Measurements from ENCODE around the gene LDB2.

DNA sequence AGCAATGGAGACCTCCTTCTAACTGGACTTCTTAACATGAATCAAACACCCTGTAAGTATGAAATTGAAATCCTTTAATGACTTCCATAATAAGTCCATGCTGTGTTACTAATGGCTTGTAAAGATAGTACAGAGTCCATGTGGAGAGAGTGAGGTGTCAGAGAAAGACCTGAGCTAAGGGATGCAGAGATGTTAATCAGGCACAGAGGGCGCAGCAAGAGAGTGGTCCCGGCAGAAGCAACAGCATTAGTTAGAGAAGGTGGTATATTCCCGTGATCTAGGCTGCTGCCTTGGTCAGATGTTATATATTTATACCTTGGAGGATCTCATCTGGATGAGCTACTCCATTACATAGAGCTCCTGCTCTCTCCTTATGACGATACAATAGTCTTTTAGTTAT lies 295.3 kb downstream of the LDB2 start:
- TF ChIP-seq, protein P1, sequence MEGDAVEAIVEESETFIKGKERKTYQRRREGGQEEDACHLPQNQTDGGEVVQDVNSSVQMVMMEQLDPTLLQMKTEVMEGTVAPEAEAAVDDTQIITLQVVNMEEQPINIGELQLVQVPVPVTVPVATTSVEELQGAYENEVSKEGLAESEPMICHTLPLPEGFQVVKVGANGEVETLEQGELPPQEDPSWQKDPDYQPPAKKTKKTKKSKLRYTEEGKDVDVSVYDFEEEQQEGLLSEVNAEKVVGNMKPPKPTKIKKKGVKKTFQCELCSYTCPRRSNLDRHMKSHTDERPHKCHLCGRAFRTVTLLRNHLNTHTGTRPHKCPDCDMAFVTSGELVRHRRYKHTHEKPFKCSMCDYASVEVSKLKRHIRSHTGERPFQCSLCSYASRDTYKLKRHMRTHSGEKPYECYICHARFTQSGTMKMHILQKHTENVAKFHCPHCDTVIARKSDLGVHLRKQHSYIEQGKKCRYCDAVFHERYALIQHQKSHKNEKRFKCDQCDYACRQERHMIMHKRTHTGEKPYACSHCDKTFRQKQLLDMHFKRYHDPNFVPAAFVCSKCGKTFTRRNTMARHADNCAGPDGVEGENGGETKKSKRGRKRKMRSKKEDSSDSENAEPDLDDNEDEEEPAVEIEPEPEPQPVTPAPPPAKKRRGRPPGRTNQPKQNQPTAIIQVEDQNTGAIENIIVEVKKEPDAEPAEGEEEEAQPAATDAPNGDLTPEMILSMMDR (IDR thresholded peaks at IDR 0.05; ENCODE audit: low read length): no peak
- no peak for TF ChIP-seq EZH2 (IDR thresholded peaks at IDR 0.05; ENCODE audit: borderline replicate concordance, low read length)

All from OCI-LY1 (cell line).